ENCODE data around the gene STK11.

STK11 gene

GRCh38 chr19:1232652-1233072 is 27.1 kb downstream of the STK11 start:
- no peak for TF ChIP-seq EZH2phosphoT487 (IDR thresholded peaks at IDR 0.05; ENCODE audit: borderline replicate concordance)
- no peak for TF ChIP-seq CTCF (conservative IDR thresholded peaks at IDR 0.05; ENCODE audit: low read length)
- no peaks in the 10 kb centered on the region for H4K20me1 ChIP-seq (ENCODE audit: insufficient read depth, low read length, poor library complexity, severe bottlenecking)

GRCh38 chr19:1233115-1233667 is 27.6 kb downstream of the STK11 start:
- no peak for TF ChIP-seq CTCF (conservative IDR thresholded peaks at IDR 0.05; ENCODE audit: low read length)
- no peak for TF ChIP-seq EZH2phosphoT487 (IDR thresholded peaks at IDR 0.05; ENCODE audit: borderline replicate concordance)
- Histone ChIP-seq H3F3A (ENCODE audit: low read depth) (no peaks in the 10 kb centered on the region), H3K4me1 (ENCODE audit: insufficient read depth, low read length, poor library complexity, severe bottlenecking) (no peaks in the 10 kb centered on the region), H3K9ac (ENCODE audit: low read depth, low read length, poor library complexity, severe bottlenecking) (no peak overlapping the region), H2AFZ (ENCODE audit: low read length) (no peak overlapping the region), H3K79me2 (ENCODE audit: insufficient read depth, low read length) (no peaks in the 10 kb centered on the region), H3K4me2 (ENCODE audit: low read depth, low read length, poor library complexity, severe bottlenecking) (no peak overlapping the region), H3K9me2 (replicated peaks; ENCODE audit: low read depth, low read length) (no peaks in the 10 kb centered on the region), H3K27me3 (ENCODE audit: insufficient read depth, low read length, poor library complexity, severe bottlenecking) (no peaks in the 10 kb centered on the region), H3K9me3 (ENCODE audit: insufficient read depth, low read depth, low read length) (no peaks in the 10 kb centered on the region), H3K4me3 (ENCODE audit: low read length, poor library complexity, severe bottlenecking) (no peak overlapping the region), H4K20me1 (ENCODE audit: insufficient read depth, low read length, poor library complexity, severe bottlenecking) (no peaks in the 10 kb centered on the region), H3K36me3 (ENCODE audit: insufficient read depth, low read length) (no peaks in the 10 kb centered on the region)

More at GRCh38 chr19:1232652-1233072, 27.1 kb downstream of the STK11 start:
- H3K36me3 ChIP-seq (ENCODE audit: insufficient read depth, low read length), result no peaks in the 10 kb centered on the region
- no peaks in the 10 kb centered on the region for H3K27me3 ChIP-seq (ENCODE audit: insufficient read depth, low read length, poor library complexity, severe bottlenecking)
- H3K4me3 ChIP-seq (ENCODE audit: low read length, poor library complexity, severe bottlenecking), result no peak overlapping the region
- no peaks in the 10 kb centered on the region for H3F3A ChIP-seq (ENCODE audit: low read depth)
- no peaks in the 10 kb centered on the region for H3K79me2 ChIP-seq (ENCODE audit: insufficient read depth, low read length)
- no peaks in the 10 kb centered on the region for H3K4me1 ChIP-seq (ENCODE audit: insufficient read depth, low read length, poor library complexity, severe bottlenecking)
- H3K9me2 ChIP-seq (replicated peaks; ENCODE audit: low read depth, low read length), result no peaks in the 10 kb centered on the region
- no peak overlapping the region for H3K4me2 ChIP-seq (ENCODE audit: low read depth, low read length, poor library complexity, severe bottlenecking)
- no peak overlapping the region for H3K9ac ChIP-seq (ENCODE audit: low read depth, low read length, poor library complexity, severe bottlenecking)
- H3K9me3 ChIP-seq (ENCODE audit: insufficient read depth, low read depth, low read length), result no peaks in the 10 kb centered on the region
- H2AFZ ChIP-seq (ENCODE audit: low read length), result no peak overlapping the region

- no peak overlapping the region for H2AFZ ChIP-seq (ENCODE audit: low read length)
- H3K4me3 ChIP-seq (ENCODE audit: low read length, poor library complexity, severe bottlenecking), result no peak overlapping the region
- no peak overlapping the region for H3K9ac ChIP-seq (ENCODE audit: low read depth, low read length, poor library complexity, severe bottlenecking)
- no peaks in the 10 kb centered on the region for H3K9me2 ChIP-seq (replicated peaks; ENCODE audit: low read depth, low read length)
- no peaks in the 10 kb centered on the region for H3K36me3 ChIP-seq (ENCODE audit: insufficient read depth, low read length)
- H3K27me3 ChIP-seq (ENCODE audit: insufficient read depth, low read length, poor library complexity, severe bottlenecking), result no peaks in the 10 kb centered on the region
- H4K20me1 ChIP-seq (ENCODE audit: insufficient read depth, low read length, poor library complexity, severe bottlenecking), result no peaks in the 10 kb centered on the region
- TF ChIP-seq CTCF (conservative IDR thresholded peaks at IDR 0.05; ENCODE audit: low read length) (no peak), EZH2phosphoT487 (IDR thresholded peaks at IDR 0.05; ENCODE audit: borderline replicate concordance) (no peak)
- H3K9me3 ChIP-seq (ENCODE audit: insufficient read depth, low read depth, low read length), result no peaks in the 10 kb centered on the region
- H3K79me2 ChIP-seq (ENCODE audit: insufficient read depth, low read length), result no peaks in the 10 kb centered on the region
- no peak overlapping the region for H3K4me2 ChIP-seq (ENCODE audit: low read depth, low read length, poor library complexity, severe bottlenecking)
- H3F3A ChIP-seq (ENCODE audit: low read depth), result peaks cover 8% of the 10 kb centered on the region; the same call in 1 of the 2 replicates
- no peaks in the 10 kb centered on the region for H3K4me1 ChIP-seq (ENCODE audit: insufficient read depth, low read length, poor library complexity, severe bottlenecking)
Measured at GRCh38 chr19:1234051-1234954, 28.7 kb downstream of the STK11 start.

Measured in Loucy (cell line).